ENCODE data around the gene SGPP2.
"Not testable (repeated sequence)": the region's sequence is repeated elsewhere in the genome, so short reads cannot be mapped to it uniquely, and the experiment has no call there.

SGPP2 gene

GRCh38 chr2:222427646-222428301 lies 3.4 kb downstream of the SGPP2 start:
- DNase-seq = no peak
- no peak for ATAC-seq

GRCh38 chr2:222430071-222430470 lies 5.7 kb downstream of the SGPP2 start:
- no peak for ATAC-seq
- no peak for DNase-seq

- no peak for DNase-seq
- no peak for ATAC-seq
Observed at GRCh38 chr2:222430681-222431080, 6.3 kb downstream of the SGPP2 start.

- DNase-seq (no peak), ATAC-seq (no peak)
Observed at GRCh38 chr2:222431869-222432268, 7.5 kb downstream of the SGPP2 start.

- ATAC-seq = no peak
Observed at GRCh38 chr2:222433332-222434173, 9.2 kb downstream of the SGPP2 start.

GRCh38 chr2:222434204-222434603 lies 9.9 kb downstream of the SGPP2 start:
- no peak for ATAC-seq
- no peak for DNase-seq

More at GRCh38 chr2:222433332-222434173, 9.2 kb downstream of the SGPP2 start:
- DNase-seq = no peak

GRCh38 chr2:222435400-222436039 lies 11.2 kb downstream of the SGPP2 start:
- ATAC-seq, DNase-seq: not testable (repeated sequence)

- DNase-seq = no peak
Observed at GRCh38 chr2:222436040-222436413, 11.7 kb downstream of the SGPP2 start.

GRCh38 chr2:222439692-222440091 lies 15.3 kb downstream of the SGPP2 start:
- ATAC-seq (no peak), DNase-seq (no peak)

More at GRCh38 chr2:222436040-222436413, 11.7 kb downstream of the SGPP2 start:
- ATAC-seq = no peak

- DNase-seq (no peak), ATAC-seq (no peak)
Observed at GRCh38 chr2:222440673-222441422, 16.5 kb downstream of the SGPP2 start.

GRCh38 chr2:222442665-222443064 lies 18.3 kb downstream of the SGPP2 start:
- ATAC-seq (no peak), DNase-seq (no peak)

- ATAC-seq = no peak
Observed at GRCh38 chr2:222445227-222445626, 20.9 kb downstream of the SGPP2 start.

GRCh38 chr2:222447131-222447530 lies 22.8 kb downstream of the SGPP2 start:
- DNase-seq (no peak), ATAC-seq (no peak)

More at GRCh38 chr2:222445227-222445626, 20.9 kb downstream of the SGPP2 start:
- DNase-seq = no peak

- DNase-seq (no peak), ATAC-seq (no peak)
Observed at GRCh38 chr2:222448748-222449181, 24.4 kb downstream of the SGPP2 start.

GRCh38 chr2:222450021-222450420 lies 25.7 kb downstream of the SGPP2 start:
- ATAC-seq (no peak), DNase-seq (no peak)

GRCh38 chr2:222451224-222451674 lies 26.9 kb downstream of the SGPP2 start:
- no peak for DNase-seq
- ATAC-seq = peak; percentile 49

GRCh38 chr2:222452422-222452950 lies 28.1 kb downstream of the SGPP2 start:
- no peak for DNase-seq
- ATAC-seq = no peak

GRCh38 chr2:222456479-222457077 lies 32.2 kb downstream of the SGPP2 start:
- no peak for ATAC-seq
- no peak for DNase-seq

GRCh38 chr2:222459983-222460382 lies 35.6 kb downstream of the SGPP2 start:
- no peak for ATAC-seq
- no peak for DNase-seq

GRCh38 chr2:222465746-222466145 lies 41.4 kb downstream of the SGPP2 start:
- DNase-seq = no peak
- no peak for ATAC-seq

GRCh38 chr2:222468346-222468745 lies 44.0 kb downstream of the SGPP2 start:
- ATAC-seq (no peak), DNase-seq (no peak)

All from stimulated activated naive CD8-positive, alpha-beta T cell treated with anti-CD3 and anti-CD28 coated beads, Interleukin-15, Interleukin-2, amounts not matched to agents 100 U/mL and 50 U/mL, for 24 hours (primary cell).